HUES64 (cell line): Measurements from ENCODE around the gene MKRN1.
A peak's percentile ranks its signal among the peaks of the same experiment; 100 is the strongest.

Experiments
- H3K27ac ChIP-seq: 2 replicates; pipeline ENCODE4 v1.7.0; 2013; ENCODE audit warnings: low read depth, low read length, inconsistent platforms
- H3K27me3 ChIP-seq: 2 replicates; pipeline ENCODE4 v1.6.1; 2013; ENCODE audit warnings: mild to moderate bottlenecking, low read length; ENCODE audit not compliant: insufficient read depth
- H3K36me3 ChIP-seq: 2 replicates; pipeline ENCODE4 v1.6.1; 2013; ENCODE audit warnings: mild to moderate bottlenecking, low read length; ENCODE audit not compliant: insufficient read depth
- H3K4me1 ChIP-seq: 2 replicates; pipeline ENCODE4 v1.6.1; 2013; ENCODE audit warnings: mild to moderate bottlenecking, low read length, moderate library complexity; ENCODE audit not compliant: insufficient read depth
- H3K4me3 ChIP-seq: 2 replicates; pipeline ENCODE4 v1.5.1; 2013; ENCODE audit warnings: mild to moderate bottlenecking, low read length, moderate library complexity
- H3K9ac ChIP-seq: 2 replicates; pipeline ENCODE4 v1.6.1; 2013; ENCODE audit warnings: mild to moderate bottlenecking, low read depth, low read length
- H3K9me3 ChIP-seq: 2 replicates; pipeline ENCODE4 v1.6.1; 2013; ENCODE audit warnings: low read depth, low read length; ENCODE audit not compliant: insufficient read depth
- whole genome bisulfite sequencing: fragments of 150-250, 120-280 bp; methylation state at CpG from one replicate; pipeline ENCODE4 v1.1.7; 2013; ENCODE audit warnings: missing lambda C conversion rate; 5-methylcytosine and 5-hydroxymethylcytosine counted together

Gene MKRN1

DNA sequence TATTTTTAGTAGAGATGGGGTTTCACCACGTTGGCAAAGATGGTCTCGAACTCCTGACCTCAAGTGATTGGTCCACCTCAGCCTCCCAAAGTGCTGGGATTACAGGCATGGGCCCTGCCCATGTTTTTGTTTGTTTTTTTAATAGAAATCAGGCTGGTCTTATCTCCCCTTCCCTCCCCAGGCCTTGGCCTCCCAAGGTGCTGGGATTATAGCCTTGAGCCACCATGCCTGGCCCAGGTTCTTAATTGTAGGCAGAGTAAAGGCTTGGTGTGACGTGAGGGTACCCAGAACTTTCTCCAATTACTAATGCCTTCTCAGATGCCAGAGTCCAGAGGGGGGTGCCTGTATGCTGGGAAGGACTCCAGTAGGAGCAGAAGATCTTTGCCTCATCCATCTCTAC lies 5.2 kb upstream of the MKRN1 start:
- Histone ChIP-seq H3K9ac (peak overlapping the region; percentile 18; the same call in 1 of the 2 replicates), H3K36me3 (no peaks in the 10 kb centered on the region), H3K27ac (peak overlapping the region; percentile 90; the same call in 1 of the 2 replicates), H3K9me3 (no peaks in the 10 kb centered on the region), H3K4me3 (0 out of 2 replicates have a peak overlapping the region, but pooled peaks have one; percentile 15), H3K4me1 (peaks cover 33% of the 10 kb centered on the region), H3K27me3 (no peaks in the 10 kb centered on the region)
- 71% methylated on average over 2 of the region's 3 CpGs for WGBS

DNA sequence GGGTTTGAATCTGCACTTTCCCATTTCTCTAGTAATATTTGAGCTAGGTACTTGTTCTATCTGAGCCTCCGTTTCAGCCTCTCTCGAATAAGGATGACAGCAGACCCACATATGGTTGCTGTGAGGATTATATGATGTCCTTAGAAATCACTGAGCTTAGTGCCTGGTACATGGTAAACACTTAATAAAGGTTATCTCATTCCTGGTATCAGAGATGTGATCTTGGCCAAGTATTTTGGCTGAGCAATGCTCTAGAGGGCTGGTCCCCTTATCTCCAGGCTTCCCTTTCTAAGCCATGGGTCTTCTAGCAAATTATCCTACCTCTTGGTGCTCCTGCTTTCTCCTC lies 407 bp upstream of the MKRN1 start:
- Histone ChIP-seq H3K4me3 (peak overlapping the region; percentile 98), H3K9ac (no peak overlapping the region), H3K27me3 (no peaks in the 10 kb centered on the region), H3K27ac (peak overlapping the region; percentile 93; the same call in 1 of the 2 replicates), H3K36me3 (no peaks in the 10 kb centered on the region), H3K9me3 (no peaks in the 10 kb centered on the region), H3K4me1 (peaks cover 30% of the 10 kb centered on the region)
- WGBS, result 30% methylated on average over 2 of the region's 2 CpGs

DNA sequence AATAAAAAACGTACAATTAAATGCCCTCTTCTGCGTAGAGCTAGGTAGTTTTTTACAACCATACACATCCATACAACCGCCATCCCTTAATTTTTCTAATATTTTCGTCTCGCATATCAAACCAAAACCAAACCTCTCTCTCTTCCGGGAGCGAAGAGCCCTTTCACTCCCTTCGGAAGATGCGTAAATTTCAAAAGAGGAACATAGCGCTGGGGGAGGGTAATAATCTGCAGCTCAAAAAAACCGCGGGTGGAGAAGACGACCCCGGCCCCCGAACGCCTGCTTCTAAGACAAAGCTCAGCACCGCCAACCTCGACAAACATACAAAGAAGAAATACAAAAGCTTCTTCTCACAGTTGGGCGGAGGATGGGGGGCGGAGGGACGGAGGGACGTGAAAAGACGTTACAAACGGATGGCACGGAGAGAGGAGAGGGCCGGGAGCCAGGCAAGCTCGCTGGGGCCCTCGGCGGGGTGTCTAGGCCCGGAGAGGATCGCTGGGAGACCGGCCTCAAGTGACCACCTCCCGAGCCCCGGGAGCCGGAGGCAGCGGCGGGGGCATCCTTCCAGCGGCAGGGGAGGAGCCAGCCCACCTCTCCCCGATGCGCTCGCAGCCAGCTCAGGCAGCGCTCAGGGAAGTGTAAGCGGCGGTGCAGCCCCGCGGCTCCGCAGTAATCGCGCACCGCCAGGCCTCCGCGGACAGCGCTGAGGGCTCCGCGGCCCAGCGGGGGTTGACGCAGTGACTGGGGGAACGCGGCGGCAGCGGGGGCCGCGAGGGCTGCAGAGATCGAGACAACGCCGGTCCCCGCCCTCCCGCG lies 851 bp downstream of the MKRN1 start:
- Histone ChIP-seq H3K4me3 (peak overlapping the region; percentile 98), H3K9ac (peak overlapping the region; percentile 93), H3K9me3 (no peaks in the 10 kb centered on the region), H3K36me3 (no peaks in the 10 kb centered on the region), H3K27ac (peak overlapping the region; percentile 93), H3K27me3 (no peaks in the 10 kb centered on the region), H3K4me1 (peaks cover 19% of the 10 kb centered on the region)
- WGBS, result under 1% methylated on average over 67 of the region's 69 CpGs

DNA sequence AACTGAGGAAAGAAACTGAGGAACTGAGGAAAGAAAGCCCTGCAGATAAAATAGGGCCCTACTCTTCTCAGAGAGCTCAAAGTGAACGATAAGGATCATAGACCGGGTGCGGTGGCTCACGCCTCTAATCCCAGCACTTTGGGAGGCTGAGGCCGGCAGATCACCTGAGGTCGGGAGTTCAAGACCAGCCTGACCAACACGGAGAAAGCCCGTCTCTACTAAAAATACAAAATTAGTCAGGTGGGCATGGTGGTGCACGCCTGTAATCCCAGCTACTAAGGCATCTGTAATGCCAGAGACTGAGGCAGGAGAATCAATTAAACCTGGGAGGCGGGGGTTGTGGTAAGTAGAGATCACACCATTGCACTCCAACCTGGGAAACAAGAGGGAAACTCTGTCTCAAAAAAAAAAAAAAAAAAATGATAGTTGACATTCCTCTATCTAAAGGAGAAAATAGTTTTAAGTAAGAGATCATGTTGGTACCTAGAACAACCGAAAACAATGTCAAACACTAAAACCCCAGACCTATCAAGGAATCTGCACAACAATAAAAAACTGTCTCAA lies 2.5 kb downstream of the MKRN1 start:
- H3K4me1 ChIP-seq, result peaks cover 17% of the 10 kb centered on the region
- no peak overlapping the region for H3K9ac ChIP-seq
- H3K9me3 ChIP-seq, result no peaks in the 10 kb centered on the region
- H3K27me3 ChIP-seq, result no peaks in the 10 kb centered on the region
- peak overlapping the region; percentile 98 for H3K4me3 ChIP-seq
- WGBS, result 80% methylated on average over 11 of the region's 11 CpGs
- no peak overlapping the region; the same call in 1 of the 2 replicates for H3K27ac ChIP-seq
- peaks cover 3% of the 10 kb centered on the region for H3K36me3 ChIP-seq

DNA sequence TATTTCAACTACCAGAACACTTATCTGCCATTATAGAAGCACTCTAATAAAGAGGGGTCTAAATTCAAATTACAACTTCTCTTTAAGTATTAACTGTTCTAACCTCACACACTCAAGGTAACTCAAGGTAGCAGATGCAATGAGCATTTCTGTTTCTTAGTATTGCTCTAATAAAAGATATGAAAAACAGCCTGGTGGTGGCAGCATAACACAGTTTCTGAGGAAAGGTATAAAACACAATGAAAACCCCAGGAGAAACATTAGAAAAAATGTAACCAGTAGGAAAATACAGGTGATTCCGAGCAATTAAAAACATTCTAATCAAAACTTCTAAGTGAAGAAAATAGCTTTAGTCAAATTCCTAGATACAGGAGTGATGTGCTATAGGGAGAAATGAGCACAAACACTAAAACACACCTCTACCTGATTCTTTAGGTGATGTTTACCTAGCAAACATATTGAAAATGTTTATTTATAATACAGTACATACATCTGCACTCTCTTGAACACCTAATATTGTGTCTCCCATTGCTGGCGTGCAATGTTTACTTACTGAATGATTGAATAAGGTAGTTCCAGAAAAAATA lies 3.5 kb downstream of the MKRN1 start:
- Histone ChIP-seq H3K36me3 (peaks cover 12% of the 10 kb centered on the region), H3K9me3 (no peaks in the 10 kb centered on the region), H3K9ac (no peak overlapping the region), H3K27ac (no peak overlapping the region), H3K27me3 (no peaks in the 10 kb centered on the region), H3K4me3 (no peak overlapping the region), H3K4me1 (peaks cover 17% of the 10 kb centered on the region)
- 80% methylated on average over 1 of the region's 2 CpGs for WGBS

DNA sequence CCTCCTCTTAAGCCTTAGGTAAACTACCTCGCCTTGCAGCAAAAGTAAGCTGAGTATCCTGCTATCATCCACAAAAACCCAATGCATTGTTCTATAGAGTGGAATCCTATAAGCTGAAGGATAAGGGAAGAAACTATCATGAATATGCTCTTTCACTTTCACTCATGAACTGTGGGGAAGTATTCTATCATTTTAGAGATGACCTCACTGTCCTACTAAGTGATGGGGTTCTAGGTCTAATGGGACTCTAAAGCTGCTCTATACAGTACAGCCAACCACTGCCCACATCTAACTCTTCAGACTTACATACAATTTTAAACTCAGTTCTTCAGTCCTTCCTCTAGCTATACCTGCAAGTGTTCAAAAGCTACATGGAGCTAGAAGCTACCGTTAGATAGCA lies 16.2 kb downstream of the MKRN1 start:
- H3K9me3 ChIP-seq, result no peaks in the 10 kb centered on the region
- peaks cover 16% of the 10 kb centered on the region for H3K4me1 ChIP-seq
- no peak overlapping the region for H3K27ac ChIP-seq
- H3K27me3 ChIP-seq, result no peaks in the 10 kb centered on the region
- WGBS, result 93% methylated on average over 2 of the region's 2 CpGs
- H3K9ac ChIP-seq, result no peak overlapping the region
- H3K36me3 ChIP-seq, result peaks cover 83% of the 10 kb centered on the region
- H3K4me3 ChIP-seq, result no peak overlapping the region

DNA sequence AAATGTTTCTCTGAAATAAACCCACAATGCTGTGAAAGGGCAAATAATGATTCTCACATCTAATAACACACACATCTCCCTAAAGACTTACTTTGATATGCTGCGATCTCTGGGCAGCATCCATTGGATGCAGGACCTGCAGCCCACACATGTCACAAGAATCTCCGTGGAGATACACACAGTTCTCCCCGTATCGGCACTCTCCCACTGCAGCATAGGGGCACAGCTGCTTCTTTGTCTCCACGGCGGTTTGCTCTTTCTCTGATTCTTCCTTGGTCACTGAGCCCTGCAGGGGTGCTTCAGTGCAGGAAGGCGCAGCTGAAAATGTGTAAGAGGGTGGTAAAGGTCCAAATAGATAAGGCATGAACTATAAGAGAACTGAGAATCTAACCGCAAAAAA lies 20.4 kb downstream of the MKRN1 start:
- peaks cover 85% of the 10 kb centered on the region for H3K36me3 ChIP-seq
- no peaks in the 10 kb centered on the region for H3K9me3 ChIP-seq
- 89% methylated on average over 8 of the region's 8 CpGs for WGBS
- H3K27ac ChIP-seq, result 0 out of 2 replicates have a peak overlapping the region, but pooled peaks have one; percentile 3
- peaks cover 48% of the 10 kb centered on the region for H3K4me1 ChIP-seq
- H3K9ac ChIP-seq, result no peak overlapping the region; the same call in 1 of the 2 replicates
- H3K27me3 ChIP-seq, result no peaks in the 10 kb centered on the region
- no peak overlapping the region for H3K4me3 ChIP-seq

DNA sequence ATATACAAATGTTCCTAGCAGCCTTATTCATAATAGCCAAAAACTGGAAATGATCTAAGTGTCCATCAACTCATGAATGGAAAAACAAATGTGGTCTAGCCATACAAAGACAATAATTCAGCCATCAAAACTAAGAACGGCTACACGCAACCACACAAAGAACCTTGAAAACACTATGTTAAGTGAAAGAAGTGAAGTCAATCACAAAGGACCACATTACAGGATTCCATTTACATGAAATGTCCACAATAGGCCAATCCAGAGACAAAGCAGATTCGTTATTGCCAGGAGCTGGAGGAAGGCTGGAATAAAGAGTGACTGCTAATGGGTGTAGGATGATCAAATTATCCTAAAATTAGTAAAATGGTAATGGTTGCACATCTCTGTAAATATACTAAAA lies 21.1 kb downstream of the MKRN1 start:
- H3K9ac ChIP-seq, result no peak overlapping the region
- H3K36me3 ChIP-seq, result peaks cover 88% of the 10 kb centered on the region
- WGBS, result 90% methylated on average over 1 of the region's 3 CpGs
- no peaks in the 10 kb centered on the region for H3K27me3 ChIP-seq
- H3K9me3 ChIP-seq, result no peaks in the 10 kb centered on the region
- H3K27ac ChIP-seq, result no peak overlapping the region
- peaks cover 48% of the 10 kb centered on the region for H3K4me1 ChIP-seq
- H3K4me3 ChIP-seq, result no peak overlapping the region

DNA sequence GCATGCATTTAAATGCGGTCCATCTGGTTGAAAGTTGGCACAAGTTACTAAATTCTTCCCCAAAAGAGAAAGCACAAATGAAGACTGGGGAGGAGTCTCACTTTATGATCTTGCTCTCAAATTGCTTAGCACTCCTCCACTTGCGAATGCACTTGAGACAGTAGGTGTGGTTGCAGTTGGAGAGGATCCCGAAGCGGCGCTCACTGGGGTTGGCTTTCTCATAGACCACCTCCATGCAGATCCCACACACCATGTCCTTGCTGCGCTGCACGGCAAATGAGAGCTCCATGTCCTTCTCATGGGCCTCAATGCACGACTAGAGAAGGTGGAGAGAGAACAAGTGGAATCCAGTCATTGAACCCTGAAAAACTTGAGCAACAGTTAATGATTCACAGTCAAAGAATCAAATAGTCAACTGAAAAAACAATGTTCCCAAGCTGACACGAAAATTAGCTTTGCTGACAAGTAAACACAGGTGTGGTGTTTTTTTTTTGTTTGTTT lies 22.7 kb downstream of the MKRN1 start:
- Histone ChIP-seq H3K27ac (peak overlapping the region; percentile 88), H3K9ac (peak overlapping the region; percentile 30; the same call in 1 of the 2 replicates), H3K4me3 (no peak overlapping the region), H3K4me1 (peaks cover 49% of the 10 kb centered on the region), H3K27me3 (no peaks in the 10 kb centered on the region), H3K36me3 (peaks cover 83% of the 10 kb centered on the region), H3K9me3 (no peaks in the 10 kb centered on the region)
- 91% methylated on average over 9 of the region's 9 CpGs for WGBS

DNA sequence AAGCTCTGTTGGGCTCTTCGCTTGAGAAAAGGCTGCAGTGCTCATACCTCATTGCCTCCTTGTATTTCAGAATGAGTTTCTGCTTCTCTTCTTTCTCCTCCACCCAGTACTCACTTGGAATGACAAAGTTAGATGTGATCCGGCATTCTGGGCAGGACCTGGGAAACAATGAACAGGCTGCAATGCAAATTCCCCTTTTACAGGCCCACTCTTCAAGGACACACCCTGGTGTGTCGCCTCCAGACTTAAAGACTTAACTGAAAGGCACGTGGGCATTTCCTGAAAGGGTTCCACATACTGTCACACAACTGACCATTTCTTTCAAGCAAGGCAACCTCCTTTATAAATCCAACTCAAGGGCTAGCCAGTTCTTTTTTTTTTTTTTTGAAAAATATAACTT lies 23.6 kb downstream of the MKRN1 start:
- peak overlapping the region; percentile 23; the same call in 1 of the 2 replicates for H3K9ac ChIP-seq
- H3K9me3 ChIP-seq, result no peaks in the 10 kb centered on the region
- WGBS, result 21% methylated on average over 4 of the region's 4 CpGs
- H3K4me1 ChIP-seq, result peaks cover 54% of the 10 kb centered on the region
- peak overlapping the region; percentile 97 for H3K27ac ChIP-seq
- H3K27me3 ChIP-seq, result no peaks in the 10 kb centered on the region
- peaks cover 75% of the 10 kb centered on the region for H3K36me3 ChIP-seq
- H3K4me3 ChIP-seq, result no peak overlapping the region

DNA sequence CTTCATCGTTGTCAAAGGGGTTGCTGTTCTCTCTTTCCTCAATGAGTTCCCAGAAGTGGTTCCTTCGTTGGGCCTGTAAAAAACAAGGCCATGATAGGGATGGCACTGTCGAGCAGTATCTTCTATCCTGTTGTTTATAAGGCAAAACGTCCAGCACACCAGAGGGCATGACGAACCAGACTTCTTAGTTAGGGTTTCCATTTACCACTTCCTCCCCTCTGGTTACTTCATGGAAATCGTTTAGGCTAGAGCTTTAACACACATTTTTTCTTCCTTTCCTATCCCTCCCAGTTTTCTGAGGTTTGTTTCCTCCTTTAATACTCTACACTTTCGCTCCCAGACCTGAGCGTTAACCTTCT lies 24.7 kb downstream of the MKRN1 start:
- Histone ChIP-seq H3K9me3 (no peaks in the 10 kb centered on the region), H3K27ac (peak overlapping the region; percentile 97; the same call in 1 of the 2 replicates), H3K36me3 (peaks cover 67% of the 10 kb centered on the region), H3K9ac (0 out of 2 replicates have a peak overlapping the region, but pooled peaks have one; percentile 23), H3K27me3 (no peaks in the 10 kb centered on the region), H3K4me3 (no peak overlapping the region), H3K4me1 (peaks cover 55% of the 10 kb centered on the region)
- 95% methylated on average over 8 of the region's 8 CpGs for WGBS
